GM19351 (cell line): Measurements from ENCODE around the gene GRIK1.

Source experiments
- ATAC-seq: cut with Tn5 transposase; IDR thresholded peaks from one replicate; pipeline ENCODE4 v1.9.1; 2021; ENCODE audit warnings: mild to moderate bottlenecking, moderate library complexity; ENCODE audit not compliant: unreplicated experiment

GRIK1 gene

GRCh38 chr21:29914326-29914725, 25.5 kb downstream of the GRIK1 start:
- no peak for ATAC-seq

DNA sequence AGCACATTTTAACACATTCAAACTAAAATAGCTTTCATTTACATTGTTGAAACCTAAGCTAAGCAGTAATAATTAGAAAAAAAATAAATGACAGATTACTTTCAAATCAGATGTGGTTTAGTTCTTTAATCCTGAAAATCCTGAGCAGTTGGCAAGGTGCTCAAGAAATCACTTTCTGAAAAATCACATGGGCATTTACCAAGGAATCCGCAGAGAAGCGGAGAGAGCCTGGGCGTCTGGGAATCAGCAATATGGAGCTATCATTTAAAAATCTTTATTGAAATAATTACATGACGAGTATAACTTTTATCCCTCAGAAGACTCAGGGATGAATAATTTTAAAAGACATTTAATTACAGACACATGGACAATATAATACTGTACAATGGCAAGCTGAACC, 30.2 kb downstream of the GRIK1 start:
- ATAC-seq = no peak

DNA sequence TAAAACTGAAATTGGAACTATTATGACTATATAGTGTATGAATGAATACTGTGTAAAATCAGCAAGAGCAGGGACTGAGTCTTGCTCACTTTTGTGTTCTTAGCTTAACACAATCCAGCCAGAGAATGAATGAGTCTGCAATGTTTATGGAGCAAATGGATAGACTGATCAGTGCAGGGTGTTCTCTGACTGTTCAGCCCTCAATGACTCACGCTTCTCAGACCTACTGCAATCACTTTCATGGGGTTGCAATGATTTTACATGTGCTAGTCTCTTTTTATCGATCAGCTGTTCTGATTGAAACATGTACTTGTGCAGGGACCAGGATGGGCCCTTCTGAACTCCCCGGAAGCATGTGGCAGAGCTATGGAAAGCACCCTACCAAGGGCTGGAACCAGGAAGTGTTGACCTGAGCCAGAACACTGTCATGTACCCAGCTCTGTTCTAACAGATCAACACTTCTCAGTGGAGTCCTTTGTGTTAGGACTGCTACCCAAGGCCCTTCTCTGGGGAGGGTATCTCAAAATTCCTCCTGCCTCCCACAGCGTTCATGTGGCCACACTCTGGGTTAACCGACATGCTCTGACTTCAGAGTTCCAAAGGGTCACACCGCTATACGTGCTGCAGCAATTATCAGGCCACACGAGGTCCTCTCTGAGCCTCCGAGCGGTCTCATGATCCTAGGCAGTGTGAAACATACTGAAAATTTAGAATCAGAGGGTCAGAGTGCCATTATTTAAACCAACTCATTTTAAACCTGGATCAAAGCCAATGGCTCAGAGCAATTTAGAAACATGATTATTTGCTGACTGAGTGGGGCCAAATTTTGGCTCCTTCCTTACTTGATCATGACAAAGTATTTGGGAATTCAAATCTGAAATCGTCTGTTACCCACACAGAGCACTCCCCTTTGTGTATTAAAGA, 35.2 kb downstream of the GRIK1 start:
- no peak for ATAC-seq

DNA sequence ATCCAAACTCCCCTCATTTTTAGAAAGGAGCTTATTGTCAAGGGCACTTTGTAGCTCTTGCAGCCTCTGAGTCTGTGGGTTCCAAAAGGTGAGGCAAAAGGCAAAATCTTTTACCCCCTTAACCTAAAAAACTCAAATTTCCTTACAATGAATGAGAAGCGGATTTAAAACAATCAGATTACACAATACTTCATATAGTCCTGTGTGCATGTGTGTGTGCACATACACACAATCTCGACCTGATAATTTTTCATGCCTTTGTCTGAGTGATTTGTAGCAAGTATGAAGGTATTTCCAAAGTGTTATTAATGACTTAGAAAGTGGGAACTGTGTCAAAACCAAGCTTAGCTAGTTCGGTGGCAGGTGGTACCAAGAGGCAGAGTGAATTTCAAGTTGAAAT, 42.9 kb downstream of the GRIK1 start:
- no peak for ATAC-seq

- ATAC-seq = no peak
These were observed 46.1 kb downstream of the GRIK1 start for GRCh38 chr21:29893687-29894086.

DNA sequence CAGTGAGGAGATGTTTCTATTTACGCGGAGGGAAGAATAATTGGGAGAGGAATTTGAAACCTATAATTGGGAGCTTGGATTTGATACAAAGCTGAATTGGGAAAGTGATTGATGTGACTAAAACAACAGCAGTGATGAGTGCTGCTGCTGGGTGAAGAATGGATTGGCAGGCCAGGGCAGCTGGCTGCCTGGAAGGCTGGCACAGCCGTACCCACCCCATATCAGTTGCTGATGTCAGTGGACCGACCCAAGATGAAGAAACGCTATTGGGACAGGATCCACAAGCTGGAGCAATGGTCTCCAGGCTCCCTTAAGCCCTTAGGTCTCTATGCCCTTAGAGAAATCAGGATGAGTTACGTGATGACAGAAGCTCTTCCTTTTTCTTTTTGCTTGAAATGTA, 47.4 kb downstream of the GRIK1 start:
- ATAC-seq = no peak

DNA sequence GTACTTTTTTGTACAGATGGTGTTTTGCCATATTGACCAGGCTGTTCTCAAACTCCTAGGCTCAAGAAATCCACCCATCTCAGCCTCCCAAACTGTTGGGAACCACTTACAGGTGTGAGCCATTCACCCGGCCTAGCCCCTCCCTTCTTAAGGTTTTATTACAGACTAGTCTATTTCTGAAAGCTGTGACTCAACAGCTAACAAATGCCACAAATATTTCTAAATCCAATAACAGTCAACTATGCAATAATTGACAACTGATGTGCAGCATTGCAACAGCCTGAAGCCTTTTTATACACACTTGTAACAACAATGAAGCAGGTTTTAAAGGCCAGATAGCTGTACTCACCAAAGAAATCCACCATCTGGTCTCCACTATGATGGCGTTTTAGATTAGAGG, 51.4 kb downstream of the GRIK1 start:
- ATAC-seq = no peak

DNA sequence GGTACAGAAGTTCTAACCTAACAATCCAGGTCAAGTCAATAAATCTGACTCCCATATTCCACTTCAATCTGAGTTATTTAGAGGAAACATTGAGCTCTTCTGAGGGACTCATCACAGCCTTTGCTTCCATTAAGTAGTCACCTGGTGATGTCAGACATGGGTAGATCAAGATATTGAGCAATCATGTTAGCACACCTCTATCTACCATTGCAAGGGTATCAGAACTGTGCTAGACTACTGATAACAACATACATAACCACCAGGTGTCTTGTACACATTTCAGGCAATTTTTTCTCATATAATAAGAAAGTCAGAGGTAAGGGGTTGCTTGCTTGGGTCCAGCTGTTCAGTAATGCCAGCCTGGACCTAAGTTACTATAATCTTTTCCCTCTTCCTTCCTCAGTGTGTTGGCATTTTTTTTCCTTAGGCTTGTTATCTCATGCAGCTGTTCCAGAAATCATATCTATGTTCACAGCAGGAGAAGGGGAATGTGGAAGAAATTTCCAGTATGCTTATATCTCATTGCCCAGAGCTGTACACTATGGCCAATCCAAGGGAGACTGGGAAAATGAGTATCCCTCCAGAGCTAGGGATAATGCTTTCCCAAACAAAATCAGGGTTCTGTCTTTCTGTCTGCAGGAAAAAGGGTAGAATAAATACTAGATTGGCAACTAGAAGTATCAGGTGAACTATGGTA, 52.3 kb downstream of the GRIK1 start:
- ATAC-seq = no peak

- no peak for ATAC-seq
These were observed 54.3 kb downstream of the GRIK1 start for GRCh38 chr21:29885491-29885890.

DNA sequence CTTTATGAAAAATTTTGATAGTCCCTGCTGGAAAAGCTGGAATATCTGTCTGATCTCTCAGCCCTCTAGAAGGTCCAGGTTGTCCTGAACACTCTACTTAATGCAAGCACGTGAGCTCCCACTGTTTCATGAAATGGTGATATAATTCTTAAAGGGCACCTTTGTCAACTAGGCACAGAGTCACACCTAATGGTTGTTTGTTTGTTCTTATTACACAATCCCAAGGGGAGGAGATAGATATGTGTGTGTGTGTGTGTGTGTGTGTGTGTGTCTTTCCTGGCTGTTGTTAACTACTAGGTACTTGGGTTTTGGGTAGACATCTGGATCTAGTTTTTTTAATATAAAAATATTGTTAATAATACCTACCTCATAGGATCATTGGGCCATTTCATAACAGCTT, 63.9 kb downstream of the GRIK1 start:
- no peak for ATAC-seq

- no peak for ATAC-seq
These were observed 64.6 kb downstream of the GRIK1 start for GRCh38 chr21:29875036-29875716.

- no peak for ATAC-seq
These were observed 65.9 kb downstream of the GRIK1 start for GRCh38 chr21:29873908-29874307.

GRCh38 chr21:29870814-29871213, 69.0 kb downstream of the GRIK1 start:
- ATAC-seq = no peak

DNA sequence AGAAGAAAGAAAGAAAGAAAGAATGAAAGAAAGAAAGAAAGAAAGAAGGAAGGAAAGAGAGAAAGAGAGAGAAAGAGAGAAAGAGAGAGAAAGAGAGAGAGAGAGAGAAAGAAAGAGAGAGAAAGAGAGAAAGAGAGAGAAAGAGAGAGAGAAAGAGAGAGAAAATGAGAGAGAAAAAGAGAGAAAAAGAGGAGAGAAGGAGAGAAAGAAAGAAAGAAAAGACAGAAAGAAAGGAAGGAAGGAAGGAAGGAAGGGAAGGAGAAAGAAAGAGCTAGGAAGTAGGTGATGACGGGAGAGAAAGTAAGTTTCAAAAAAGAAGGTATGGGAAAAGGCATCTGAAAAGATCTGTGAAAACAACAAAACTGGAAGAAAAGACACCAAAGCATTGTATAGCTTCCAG, 72.0 kb downstream of the GRIK1 start:
- ATAC-seq = no peak

DNA sequence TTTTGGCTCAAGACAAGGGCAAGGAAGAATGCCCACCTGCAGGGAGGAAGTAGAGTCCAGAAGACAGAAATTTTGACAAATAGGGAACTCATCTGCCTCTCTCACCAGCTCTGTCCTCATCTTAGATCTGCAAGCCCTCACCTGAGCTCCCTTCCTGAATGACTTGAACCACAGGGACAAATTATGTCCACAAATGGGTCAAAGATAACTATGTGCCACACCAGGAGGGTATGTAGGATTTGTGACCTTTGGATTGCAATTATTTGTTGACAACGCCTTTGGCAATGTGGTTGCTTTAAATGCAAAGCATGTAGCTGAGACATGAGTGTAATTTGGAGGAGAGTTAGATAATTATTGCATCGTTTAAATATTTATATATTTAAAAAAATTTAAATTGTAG, 79.5 kb downstream of the GRIK1 start:
- ATAC-seq = no peak

- ATAC-seq = no peak
These were observed 82.6 kb downstream of the GRIK1 start for GRCh38 chr21:29857150-29857549.

DNA sequence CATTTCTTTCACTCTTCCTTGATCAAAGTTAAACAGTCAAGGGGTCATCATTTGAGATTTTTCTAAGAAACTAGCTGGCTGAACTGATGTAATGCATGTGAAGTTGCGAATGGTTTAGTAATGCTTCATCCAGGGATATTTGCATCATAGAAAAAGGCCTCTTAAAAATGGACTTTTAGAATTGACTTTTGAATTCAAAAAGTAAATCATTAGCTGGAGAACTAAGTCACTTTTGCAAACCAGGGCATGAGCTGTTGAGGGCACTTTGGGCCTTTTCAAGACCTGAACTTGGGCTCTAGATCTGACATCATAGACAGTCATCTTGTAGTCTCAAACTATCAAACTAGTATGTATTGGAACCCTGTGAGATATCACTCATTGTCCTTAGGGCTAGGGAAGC, 85.0 kb downstream of the GRIK1 start:
- ATAC-seq = no peak

- no peak for ATAC-seq
These were observed 88.2 kb downstream of the GRIK1 start for GRCh38 chr21:29851611-29852010.

DNA sequence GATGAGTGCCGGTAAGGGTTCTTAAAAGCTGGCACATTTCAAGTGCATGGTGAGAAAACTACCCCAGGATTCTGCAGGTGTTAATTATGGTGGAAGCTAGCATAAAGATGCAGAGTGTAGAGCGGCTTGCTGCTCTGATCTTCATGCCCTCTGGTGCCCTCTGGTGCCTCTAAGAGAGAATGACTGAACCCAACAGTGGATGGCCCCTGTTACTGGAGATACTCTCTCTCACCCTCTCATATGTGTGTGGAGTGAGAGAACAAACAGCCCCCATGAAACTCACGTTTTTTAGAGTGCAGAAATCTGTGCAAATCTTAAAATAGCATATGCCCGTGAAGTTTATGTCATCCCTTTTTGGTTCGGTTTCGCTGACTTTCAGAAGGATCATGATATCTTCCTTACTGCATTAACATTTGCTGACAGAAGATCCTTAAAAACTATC, 90.0 kb downstream of the GRIK1 start:
- peak; percentile 100 for ATAC-seq

GRCh38 chr21:29843804-29844203, 96.0 kb downstream of the GRIK1 start:
- ATAC-seq = no peak

DNA sequence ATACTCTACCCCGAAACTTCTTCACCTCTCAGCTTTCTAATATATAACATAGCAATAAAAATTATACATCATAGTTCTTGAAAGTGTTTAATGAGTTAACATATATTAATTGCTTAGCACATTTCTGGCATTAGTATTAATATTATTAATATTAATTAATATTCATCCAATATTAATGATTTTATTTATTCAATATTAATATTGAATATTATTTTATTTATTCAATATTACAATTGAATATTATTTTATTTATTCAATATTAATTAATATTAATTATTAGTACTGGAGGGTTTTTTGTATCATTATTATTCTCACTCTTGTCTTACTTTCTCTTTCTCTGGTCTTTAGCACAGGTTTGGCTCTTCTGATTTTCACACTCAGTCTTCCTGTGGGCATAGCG, 105.2 kb downstream of the GRIK1 start:
- ATAC-seq = no peak

DNA sequence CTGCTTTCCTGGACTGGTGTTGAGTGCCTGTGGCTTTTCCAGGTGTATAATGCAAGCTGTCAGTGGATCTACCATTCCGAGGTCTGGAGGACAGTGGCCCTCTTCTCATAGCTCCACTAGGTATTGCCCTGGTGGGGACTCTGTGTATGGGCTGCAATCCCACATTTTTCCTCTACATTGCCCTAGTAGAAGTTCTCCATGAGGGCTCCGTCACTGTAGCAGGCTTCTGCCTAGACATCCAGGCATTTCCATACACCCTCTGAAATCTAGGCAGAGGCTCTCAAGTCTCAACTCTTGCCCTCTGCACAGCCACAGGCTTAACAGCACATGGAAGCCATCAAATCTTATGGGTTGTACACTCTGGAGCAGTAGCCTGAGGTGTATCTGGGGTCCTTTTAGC, 107.6 kb downstream of the GRIK1 start:
- no peak for ATAC-seq
